GM23248 (cell line): ENCODE measurements around the gene HDAC4.

Experiments used
- EZH2 ChIP-seq: fragments of 200-600 bp; sonication (generic); IDR thresholded peaks from 2 replicates; pipeline ENCODE4 v1.6.1; 2018; ENCODE audit warnings: antibody characterized with exemption, mild to moderate bottlenecking; ENCODE audit not compliant: insufficient read depth, poor library complexity, severe bottlenecking
- EZH2phosphoT487 ChIP-seq: fragments of 200-600 bp; sonication (generic); IDR thresholded peaks from 2 replicates; pipeline ENCODE4 v1.6.1; 2018; ENCODE audit warnings: antibody characterized with exemption, moderate library complexity, mild to moderate bottlenecking, low read depth; ENCODE audit not compliant: insufficient read depth

DNA sequence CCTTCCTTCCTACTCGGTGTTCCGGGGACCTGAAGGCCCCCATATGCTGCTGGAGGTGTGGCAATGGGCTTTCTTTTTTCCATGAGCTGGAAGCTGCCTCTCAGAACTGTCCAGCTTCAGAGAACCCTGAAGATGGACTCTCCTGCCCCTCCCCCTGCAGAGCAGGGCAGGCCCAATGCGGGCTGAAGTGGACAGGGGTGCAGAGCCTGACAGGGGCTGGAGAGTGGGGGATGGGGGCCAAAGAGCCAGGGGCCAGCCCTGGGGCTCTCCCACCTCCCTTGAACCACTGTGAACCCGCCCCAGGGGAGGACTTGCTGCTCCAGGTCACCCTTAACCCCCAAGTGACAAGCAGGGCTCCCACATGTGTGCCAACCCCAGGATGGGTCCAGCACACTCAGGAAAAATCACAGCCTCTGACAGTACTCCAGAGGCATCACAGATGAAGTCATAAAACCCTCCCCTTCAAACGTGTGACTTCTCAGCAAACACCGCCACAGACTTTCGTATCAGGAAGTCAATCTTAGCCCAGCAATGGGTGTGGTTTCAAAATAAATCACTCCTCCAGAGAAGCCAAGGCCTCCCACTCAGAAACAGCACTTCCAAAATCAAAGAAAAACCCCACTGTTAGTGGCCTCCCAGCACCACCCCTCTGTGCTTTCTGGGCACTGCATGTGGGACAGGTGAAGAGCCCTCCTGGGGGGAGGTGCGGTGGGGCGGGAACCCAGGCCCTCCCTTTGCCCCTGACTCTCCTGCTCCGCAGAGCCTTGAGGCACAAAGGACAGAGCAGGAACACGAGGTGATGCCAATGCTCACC lies 135.8 kb downstream of the HDAC4 start:
- no peak for TF ChIP-seq EZH2
- TF ChIP-seq EZH2phosphoT487 = no peak
